Measurements from ENCODE around the gene OR1F1.

DNA sequence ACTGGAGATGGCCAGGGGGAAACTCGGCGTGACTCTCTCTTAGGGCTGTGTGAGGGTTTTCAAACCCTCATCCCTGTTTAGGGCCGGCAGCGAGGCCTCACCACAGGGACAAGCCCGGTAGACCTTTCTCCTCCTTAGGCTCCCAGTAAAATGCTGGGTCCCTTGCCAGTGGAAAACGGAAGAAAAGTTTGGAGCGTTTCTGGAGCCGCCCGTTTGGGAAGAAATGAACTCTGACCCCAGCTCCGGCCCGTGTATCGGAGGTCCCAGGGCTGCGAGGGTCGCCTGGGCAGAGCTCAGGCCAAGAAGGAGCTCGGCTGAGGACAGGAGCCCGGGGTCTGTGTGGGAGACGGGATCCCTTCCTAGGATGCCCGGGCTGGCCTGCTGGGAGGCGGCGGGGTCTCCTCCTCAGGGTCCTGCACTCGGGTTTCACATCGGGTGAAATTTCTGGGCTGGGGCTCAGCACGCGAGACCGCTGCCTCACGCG, 29.9 kb upstream of the OR1F1 start:
- TF ChIP-seq RCOR1 (IDR thresholded peaks at IDR 0.05; ENCODE audit: low read length) (no peak), POLR2AphosphoS5 (IDR thresholded peaks at IDR 0.05; ENCODE audit: low read depth, low read length) (no peak), RAD21 (IDR thresholded peaks at IDR 0.05; ENCODE audit: low read length) (no peak), JUND (IDR thresholded peaks at IDR 0.05) (no peak), REST (IDR thresholded peaks at IDR 0.05; ENCODE audit: low read depth, low read length) (no peak), MAX (IDR thresholded peaks at IDR 0.05; ENCODE audit: low read depth) (no peak)
- TF ChIP-seq, protein P1, sequence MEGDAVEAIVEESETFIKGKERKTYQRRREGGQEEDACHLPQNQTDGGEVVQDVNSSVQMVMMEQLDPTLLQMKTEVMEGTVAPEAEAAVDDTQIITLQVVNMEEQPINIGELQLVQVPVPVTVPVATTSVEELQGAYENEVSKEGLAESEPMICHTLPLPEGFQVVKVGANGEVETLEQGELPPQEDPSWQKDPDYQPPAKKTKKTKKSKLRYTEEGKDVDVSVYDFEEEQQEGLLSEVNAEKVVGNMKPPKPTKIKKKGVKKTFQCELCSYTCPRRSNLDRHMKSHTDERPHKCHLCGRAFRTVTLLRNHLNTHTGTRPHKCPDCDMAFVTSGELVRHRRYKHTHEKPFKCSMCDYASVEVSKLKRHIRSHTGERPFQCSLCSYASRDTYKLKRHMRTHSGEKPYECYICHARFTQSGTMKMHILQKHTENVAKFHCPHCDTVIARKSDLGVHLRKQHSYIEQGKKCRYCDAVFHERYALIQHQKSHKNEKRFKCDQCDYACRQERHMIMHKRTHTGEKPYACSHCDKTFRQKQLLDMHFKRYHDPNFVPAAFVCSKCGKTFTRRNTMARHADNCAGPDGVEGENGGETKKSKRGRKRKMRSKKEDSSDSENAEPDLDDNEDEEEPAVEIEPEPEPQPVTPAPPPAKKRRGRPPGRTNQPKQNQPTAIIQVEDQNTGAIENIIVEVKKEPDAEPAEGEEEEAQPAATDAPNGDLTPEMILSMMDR (IDR thresholded peaks at IDR 0.05): no peak
- TF ChIP-seq, protein P2, sequence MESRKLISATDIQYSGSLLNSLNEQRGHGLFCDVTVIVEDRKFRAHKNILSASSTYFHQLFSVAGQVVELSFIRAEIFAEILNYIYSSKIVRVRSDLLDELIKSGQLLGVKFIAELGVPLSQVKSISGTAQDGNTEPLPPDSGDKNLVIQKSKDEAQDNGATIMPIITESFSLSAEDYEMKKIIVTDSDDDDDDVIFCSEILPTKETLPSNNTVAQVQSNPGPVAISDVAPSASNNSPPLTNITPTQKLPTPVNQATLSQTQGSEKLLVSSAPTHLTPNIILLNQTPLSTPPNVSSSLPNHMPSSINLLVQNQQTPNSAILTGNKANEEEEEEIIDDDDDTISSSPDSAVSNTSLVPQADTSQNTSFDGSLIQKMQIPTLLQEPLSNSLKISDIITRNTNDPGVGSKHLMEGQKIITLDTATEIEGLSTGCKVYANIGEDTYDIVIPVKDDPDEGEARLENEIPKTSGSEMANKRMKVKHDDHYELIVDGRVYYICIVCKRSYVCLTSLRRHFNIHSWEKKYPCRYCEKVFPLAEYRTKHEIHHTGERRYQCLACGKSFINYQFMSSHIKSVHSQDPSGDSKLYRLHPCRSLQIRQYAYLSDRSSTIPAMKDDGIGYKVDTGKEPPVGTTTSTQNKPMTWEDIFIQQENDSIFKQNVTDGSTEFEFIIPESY (IDR thresholded peaks at IDR 0.05; ENCODE audit: borderline replicate concordance, low read depth): no peak
